Kasumi-1 (cell line): ENCODE data around the gene TTLL6.

Experiments used
- DNase-seq, 2 experiments: peaks; one replicate each; lab custom pipeline; 2025; lab: John Stamatoyannopoulos, UW

Gene TTLL6

GRCh38 chr17:48815311-48815710 is 1.7 kb downstream of the TTLL6 start:
- DNase-seq = no peak

GRCh38 chr17:48814504-48814903 is 2.5 kb downstream of the TTLL6 start:
- DNase-seq = peak; percentile 34 to 75

GRCh38 chr17:48812001-48812400 is 5.0 kb downstream of the TTLL6 start:
- DNase-seq = no peak

- DNase-seq = no peak
These were observed 7.8 kb downstream of the TTLL6 start for GRCh38 chr17:48809182-48809581.

- DNase-seq = peak; percentile 65 to 74
These were observed 12.1 kb downstream of the TTLL6 start for GRCh38 chr17:48804936-48805411.

GRCh38 chr17:48800626-48801217 is 16.3 kb downstream of the TTLL6 start:
- no peak for DNase-seq

- no peak for DNase-seq
These were observed 17.8 kb downstream of the TTLL6 start for GRCh38 chr17:48799069-48799723.

- DNase-seq = peak in 1 of 2 experiments; percentile 27
These were observed 20.9 kb downstream of the TTLL6 start for GRCh38 chr17:48796163-48796522.

GRCh38 chr17:48795444-48796162 is 21.4 kb downstream of the TTLL6 start:
- DNase-seq = no peak

- no peak for DNase-seq
These were observed 24.8 kb downstream of the TTLL6 start for GRCh38 chr17:48792033-48792798.

- DNase-seq = peak; percentile 68
These were observed 25.6 kb downstream of the TTLL6 start for GRCh38 chr17:48791128-48792032.

- no peak for DNase-seq
These were observed 26.4 kb downstream of the TTLL6 start for GRCh38 chr17:48790607-48791127.

GRCh38 chr17:48787828-48788227 is 29.2 kb downstream of the TTLL6 start:
- no peak for DNase-seq

GRCh38 chr17:48779421-48779820 is 37.6 kb downstream of the TTLL6 start:
- DNase-seq = no peak

- DNase-seq = no peak
These were observed 40.4 kb downstream of the TTLL6 start for GRCh38 chr17:48776602-48777001.

GRCh38 chr17:48773245-48773644 is 43.8 kb downstream of the TTLL6 start:
- DNase-seq = no peak

- no peak for DNase-seq
These were observed 46.1 kb downstream of the TTLL6 start for GRCh38 chr17:48770954-48771353.

- no peak for DNase-seq
These were observed 47.9 kb downstream of the TTLL6 start for GRCh38 chr17:48769009-48769675.

- DNase-seq = no peak
These were observed 49.7 kb downstream of the TTLL6 start for GRCh38 chr17:48767263-48767774.

GRCh38 chr17:48761114-48761513 is 55.9 kb downstream of the TTLL6 start:
- DNase-seq = no peak
